Keratinocyte (primary cell): ENCODE data around the gene TMEM240. TPM values are rescaled to one million over a fixed set of nuclear protein-coding genes. Genes with fewer than 3 reads are reported as not detected.

Experiments used
- DNase-seq: peaks from one replicate; pipeline ENCODE4 v3.0.0-alpha.2; 2011; ENCODE audit warnings: low read depth, missing footprints, low spot score
- FAIRE-seq: peaks from 2 replicates; lab custom pipeline; 2011; peaks lifted over from hg19 to GRCh38; lab: Jason Lieb, UNC
- H2AFZ ChIP-seq: 2 replicates; pipeline ENCODE4 v1.6.0; 2012; ENCODE audit warnings: low read length, control low read depth, inconsistent platforms; ENCODE audit not compliant: control insufficient read depth
- H3K27ac ChIP-seq: 2 replicates; pipeline ENCODE4 v1.5.1; 2011; ENCODE audit warnings: low read length; ENCODE audit not compliant: control insufficient read depth, insufficient read depth
- H3K27me3 ChIP-seq: 3 replicates; pipeline ENCODE4 v1.6.0; 2011; ENCODE audit warnings: low read length; ENCODE audit not compliant: control insufficient read depth, insufficient read depth; ENCODE audit errors: extremely low read depth
- H3K36me3 ChIP-seq, 2 experiments: 2 replicates in 1 of 2; 3 replicates in 1 of 2; pipeline ENCODE4 v1.5.1; 2011; ENCODE audit warnings: low read length in 2 of 2, mild to moderate bottlenecking in 1 of 2; ENCODE audit not compliant: control insufficient read depth in 2 of 2, insufficient read depth in 2 of 2; ENCODE audit errors: extremely low read depth in 1 of 2
- H3K4me1 ChIP-seq: 3 replicates; pipeline ENCODE4 v1.5.1; 2011; ENCODE audit warnings: low read length; ENCODE audit not compliant: control insufficient read depth, insufficient read depth; ENCODE audit errors: extremely low read depth
- H3K4me2 ChIP-seq: 3 replicates; pipeline ENCODE4 v1.6.0; 2011; ENCODE audit warnings: low read depth, low read length; ENCODE audit not compliant: control insufficient read depth, insufficient read depth; ENCODE audit errors: extremely low read depth
- H3K4me3 ChIP-seq, 3 experiments: fragments of 200-600 bp in 1 of 3; sonication (generic) in 1 of 3; 2 replicates in 2 of 3; 3 replicates in 1 of 3; pipeline ENCODE4 v1.5.1; 2011 to 2016; ENCODE audit warnings: low read length in 3 of 3, mild to moderate bottlenecking in 3 of 3, control low read depth in 2 of 3, inconsistent platforms in 1 of 3, low read depth in 1 of 3, mixed read lengths in 1 of 3, mixed run types in 1 of 3, moderate library complexity in 1 of 3; ENCODE audit not compliant: control insufficient read depth in 2 of 3, insufficient read depth in 2 of 3; ENCODE audit errors: extremely low read depth in 1 of 3
- H3K79me2 ChIP-seq: 2 replicates; pipeline ENCODE4 v1.6.0; 2012; ENCODE audit warnings: low read length; ENCODE audit not compliant: control insufficient read depth, insufficient read depth
- H3K9ac ChIP-seq: 3 replicates; pipeline ENCODE4 v1.6.0; 2011; ENCODE audit warnings: low read length; ENCODE audit not compliant: control insufficient read depth, insufficient read depth; ENCODE audit errors: extremely low read depth
- H3K9me1 ChIP-seq: 3 replicates; pipeline ENCODE4 v1.6.0; 2011; ENCODE audit warnings: low read length; ENCODE audit not compliant: control insufficient read depth, insufficient read depth; ENCODE audit errors: extremely low read depth
- H3K9me3 ChIP-seq: 2 replicates; pipeline ENCODE4 v1.5.1; 2012; ENCODE audit warnings: low read depth, low read length; ENCODE audit not compliant: control insufficient read depth
- H4K20me1 ChIP-seq: 3 replicates; pipeline ENCODE4 v1.6.0; 2011; ENCODE audit warnings: low read length; ENCODE audit not compliant: control insufficient read depth, insufficient read depth; ENCODE audit errors: extremely low read depth
- CTCF ChIP-seq, 3 experiments: IDR thresholded peaks in 1 of 3; conservative IDR thresholded peaks in 1 of 3; optimal IDR thresholded peaks in 1 of 3; 2 replicates in 2 of 3; 3 replicates in 1 of 3; pipeline versions ENCODE3 to v1.5.1; 2011; ENCODE audit warnings: low read length in 3 of 3, mild to moderate bottlenecking in 3 of 3, moderate library complexity in 2 of 3, control low read depth in 1 of 3, inconsistent platforms in 1 of 3; ENCODE audit not compliant: insufficient read depth in 2 of 3; ENCODE audit errors: extremely low read depth in 1 of 3
- EZH2 ChIP-seq: IDR thresholded peaks from one replicate; pipeline ENCODE4 v1.6.1; 2012; ENCODE audit warnings: inconsistent platforms, mild to moderate bottlenecking, low read length, moderate library complexity
- dilution Hi-C: fragments of 300-500 bp; cut with MboI; formaldehyde crosslinking; loops from one replicate; pipeline ENCODE4 v1.7.0; 2020; ENCODE audit warnings: low sequenced_read_pairs; ENCODE audit not compliant: extremely low pct_ligation_motif_present
- polyA plus RNA-seq, 5 experiments: library from polyadenylated mRNA; depleted of rRNA in 3 of 5; stranded (reverse) in 3 of 5; stranded (forward) in 1 of 5; unstranded in 1 of 5; fragments of >200 nt; gene quantifications; 1 replicate in 1 of 5; 2 replicates in 3 of 5; 3 replicates in 1 of 5; pipeline versions ENCODE4 v1.2.1 to v1.2.3, GENCODE V29; 2011 to 2012; ENCODE audit warnings: missing spikeins in 2 of 5, low read depth in 1 of 5, low replicate concordance in 1 of 5

Gene TMEM240
- polyA plus RNA-seq, 1 donor (not counting 4 experiments of a cell fraction or from before 2014, with no cell fraction given), result 0.12 TPM

GRCh38 chr1:1542766-1543705 lies 2.6 kb upstream of the TMEM240 start:
- peaks cover 11 to 32% of the 10 kb centered on the region in 2 experiments for H3K36me3 ChIP-seq
- H3K27ac ChIP-seq, result no peak overlapping the region
- dilution Hi-C loops, result no loop called here
- H3K79me2 ChIP-seq, result peaks cover 2% of the 10 kb centered on the region
- no peak for FAIRE-seq
- no peak overlapping the region for H2AFZ ChIP-seq
- H3K4me1 ChIP-seq, result no peaks in the 10 kb centered on the region
- no peaks in the 10 kb centered on the region for H3K9me1 ChIP-seq
- no peak overlapping the region for H3K4me3 ChIP-seq
- no peak overlapping the region for H3K9ac ChIP-seq
- H3K27me3 ChIP-seq, result no peaks in the 10 kb centered on the region
- H3K4me2 ChIP-seq, result no peak overlapping the region
- DNase-seq, result no peak
- no peaks in the 10 kb centered on the region for H4K20me1 ChIP-seq
- TF ChIP-seq CTCF (optimal IDR thresholded peaks at IDR 0.05 in 1 of 3, IDR thresholded peaks at IDR 0.05 in 1 of 3, conservative IDR thresholded peaks at IDR 0.05 in 1 of 3; ENCODE audit: extremely low read depth in 1 of 3, insufficient read depth in 2 of 3, low read length in 3 of 3) (no peak), EZH2 (no peak)
- H3K9me3 ChIP-seq, result no peaks in the 10 kb centered on the region

- Histone ChIP-seq H3K27me3 (no peaks in the 10 kb centered on the region), H3K27ac (no peak overlapping the region), H3K36me3 (peaks cover 11 to 27% of the 10 kb centered on the region in 2 experiments), H3K4me3 (no peak overlapping the region), H2AFZ (no peak overlapping the region), H3K79me2 (no peaks in the 10 kb centered on the region), H4K20me1 (no peaks in the 10 kb centered on the region), H3K9me1 (no peaks in the 10 kb centered on the region), H3K9me3 (no peaks in the 10 kb centered on the region), H3K4me1 (no peaks in the 10 kb centered on the region), H3K4me2 (no peak overlapping the region), H3K9ac (no peak overlapping the region)
- FAIRE-seq, result no peak
- dilution Hi-C loops, result no loop called here
- TF ChIP-seq CTCF (optimal IDR thresholded peaks at IDR 0.05 in 1 of 3, IDR thresholded peaks at IDR 0.05 in 1 of 3, conservative IDR thresholded peaks at IDR 0.05 in 1 of 3; ENCODE audit: extremely low read depth in 1 of 3, insufficient read depth in 2 of 3, low read length in 3 of 3) (no peak), EZH2 (no peak)
- DNase-seq, result no peak
These were observed 1.7 kb upstream of the TMEM240 start for GRCh38 chr1:1541956-1542765.
